SU-DHL-6 (cell line): ENCODE measurements around the gene TTC36.

Experiments
- CTCF ChIP-seq: fragments of 200-600 bp; sonication (generic); IDR thresholded peaks from one replicate; pipeline ENCODE4 v1.5.1; 2017; ENCODE audit warnings: antibody characterized with exemption, mild to moderate bottlenecking, low read length, moderate library complexity; ENCODE audit not compliant: insufficient read depth, poor library complexity, severe bottlenecking
- EZH2phosphoT487 ChIP-seq: fragments of 200-600 bp; sonication (generic), shearing (Covaris generic); conservative IDR thresholded peaks from 2 replicates; pipeline ENCODE4 v1.6.1; 2018; ENCODE audit warnings: mild to moderate bottlenecking, antibody characterized with exemption, low read length, moderate library complexity, mixed read lengths

- TF ChIP-seq CTCF (peak; percentile 85), EZH2phosphoT487 (no peak)
Measured at GRCh38 chr11:118488480-118489109, 38.7 kb upstream of the TTC36 start.
